Measurements from ENCODE around the gene MAMLD1.

Gene MAMLD1

GRCh38 chrX:150360331-150360730 lies 2.8 kb upstream of the MAMLD1 start:
- ChIA-PET CTCF (interaction anchor here (0.6 kb wide), 1 partner anchor 114 kb away, joined by 3 read pairs; no protein-coding TSS in a partner anchor), POLR2A (ENCODE audit: low non-redundant PET) (no interaction called here)
- H3K27ac ChIP-seq: no peak overlapping the region
- no peak for DNase-seq (ENCODE audit: low spot score)
- TF ChIP-seq, protein P1, sequence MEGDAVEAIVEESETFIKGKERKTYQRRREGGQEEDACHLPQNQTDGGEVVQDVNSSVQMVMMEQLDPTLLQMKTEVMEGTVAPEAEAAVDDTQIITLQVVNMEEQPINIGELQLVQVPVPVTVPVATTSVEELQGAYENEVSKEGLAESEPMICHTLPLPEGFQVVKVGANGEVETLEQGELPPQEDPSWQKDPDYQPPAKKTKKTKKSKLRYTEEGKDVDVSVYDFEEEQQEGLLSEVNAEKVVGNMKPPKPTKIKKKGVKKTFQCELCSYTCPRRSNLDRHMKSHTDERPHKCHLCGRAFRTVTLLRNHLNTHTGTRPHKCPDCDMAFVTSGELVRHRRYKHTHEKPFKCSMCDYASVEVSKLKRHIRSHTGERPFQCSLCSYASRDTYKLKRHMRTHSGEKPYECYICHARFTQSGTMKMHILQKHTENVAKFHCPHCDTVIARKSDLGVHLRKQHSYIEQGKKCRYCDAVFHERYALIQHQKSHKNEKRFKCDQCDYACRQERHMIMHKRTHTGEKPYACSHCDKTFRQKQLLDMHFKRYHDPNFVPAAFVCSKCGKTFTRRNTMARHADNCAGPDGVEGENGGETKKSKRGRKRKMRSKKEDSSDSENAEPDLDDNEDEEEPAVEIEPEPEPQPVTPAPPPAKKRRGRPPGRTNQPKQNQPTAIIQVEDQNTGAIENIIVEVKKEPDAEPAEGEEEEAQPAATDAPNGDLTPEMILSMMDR (conservative IDR thresholded peaks at IDR 0.05; ENCODE audit: low read depth): no peak

DNA sequence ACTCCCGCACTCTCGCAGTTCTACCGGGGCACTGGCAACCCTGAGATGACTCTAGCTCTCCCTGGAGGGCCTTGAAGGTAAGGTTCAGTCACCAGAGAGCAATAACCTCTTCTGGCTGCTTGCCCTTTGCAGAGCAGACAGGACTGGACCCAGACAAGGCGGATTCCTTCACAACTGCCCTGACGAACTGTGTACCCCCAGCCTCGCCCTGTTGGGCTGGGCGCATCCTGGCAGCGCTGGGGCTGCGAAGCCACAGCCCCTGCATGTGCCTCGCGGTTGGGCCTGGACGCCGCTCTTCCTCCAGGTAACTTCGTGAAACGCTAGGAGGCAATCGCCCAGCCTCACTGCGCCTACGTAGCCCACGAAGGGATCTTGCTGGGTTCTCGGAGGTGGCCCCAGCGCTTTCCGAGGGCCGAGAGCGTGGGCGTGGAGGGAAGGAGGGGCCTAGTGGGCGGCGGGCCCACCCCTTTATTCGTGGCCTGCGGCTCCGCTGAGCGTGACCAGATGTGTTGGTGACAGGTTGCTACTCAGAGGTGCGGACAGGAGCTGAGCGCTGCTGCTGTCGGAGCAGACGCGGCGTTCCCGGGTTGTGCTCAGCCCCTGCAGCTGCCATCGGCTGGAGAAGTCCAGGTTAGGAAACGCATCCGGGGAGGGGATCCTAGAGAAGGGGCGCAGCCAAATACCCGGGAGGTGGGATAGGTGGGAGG lies 1.9 kb upstream of the MAMLD1 start:
- no peak overlapping the region for H3K27ac ChIP-seq
- DNase-seq (ENCODE audit: low spot score): no peak
- TF ChIP-seq, protein P1 (conservative IDR thresholded peaks at IDR 0.05; ENCODE audit: low read depth): no peak
- CTCF ChIA-PET: interaction anchor here (0.6 kb wide), 1 partner anchor 113 kb away, joined by 3 read pairs; no protein-coding TSS in a partner anchor
- POLR2A ChIA-PET (ENCODE audit: low non-redundant PET): no interaction called here

- CTCF ChIA-PET: no interaction called here
- no peak for DNase-seq (ENCODE audit: low spot score)
- POLR2A ChIA-PET (ENCODE audit: low non-redundant PET): no interaction called here
- TF ChIP-seq, protein P1 (conservative IDR thresholded peaks at IDR 0.05; ENCODE audit: low read depth): no peak
- no peak overlapping the region for H3K27ac ChIP-seq
These were observed 1.3 kb upstream of the MAMLD1 start for GRCh38 chrX:150361777-150362351.

GRCh38 chrX:150363561-150364346 lies 637 bp downstream of the MAMLD1 start:
- ChIA-PET POLR2A (ENCODE audit: low non-redundant PET) (no interaction called here), CTCF (no interaction called here)
- TF ChIP-seq, protein P1 (conservative IDR thresholded peaks at IDR 0.05; ENCODE audit: low read depth): no peak
- H3K27ac ChIP-seq: peak overlapping the region; percentile 76
- peak; percentile 26 for DNase-seq (ENCODE audit: low spot score)

- ChIA-PET POLR2A (ENCODE audit: low non-redundant PET) (no interaction called here), CTCF (no interaction called here)
- TF ChIP-seq, protein P1 (conservative IDR thresholded peaks at IDR 0.05; ENCODE audit: low read depth): no peak
- H3K27ac ChIP-seq: peak overlapping the region; percentile 76
- no peak for DNase-seq (ENCODE audit: low spot score)
These were observed 1.4 kb downstream of the MAMLD1 start for GRCh38 chrX:150364347-150365050.

Data from RWPE1 (cell line).